NCI-H2107 (cell line): ENCODE results near the gene LHX1.

Experiments
- DNase-seq: peaks from one replicate; lab custom pipeline; 2025; lab: John Stamatoyannopoulos, UW

LHX1 gene

GRCh38 chr17:36937001-36937958 is at the start of gene LHX1:
Gene LHX1, plus strand, starts transcription at chr17:36937475. Its CDS starts 723 bp downstream, at chr17:36938198.
- DNase-seq = no peak

- peak; percentile 73 for DNase-seq
These were observed 48.9 kb upstream of the LHX1 start for GRCh38 chr17:36888236-36888951.

GRCh38 chr17:36889770-36890349 is 47.4 kb upstream of the LHX1 start:
- no peak for DNase-seq

- DNase-seq = no peak
These were observed 46.7 kb upstream of the LHX1 start for GRCh38 chr17:36890398-36891168.

- no peak for DNase-seq
These were observed 45.0 kb upstream of the LHX1 start for GRCh38 chr17:36892112-36892838.

- no peak for DNase-seq
These were observed 43.1 kb upstream of the LHX1 start for GRCh38 chr17:36894177-36894576.

GRCh38 chr17:36894925-36895324 is 42.4 kb upstream of the LHX1 start:
- DNase-seq = no peak

GRCh38 chr17:36899250-36900159 is 37.8 kb upstream of the LHX1 start:
- DNase-seq = no peak

GRCh38 chr17:36900160-36900512 is 37.1 kb upstream of the LHX1 start:
- no peak for DNase-seq

GRCh38 chr17:36901506-36901905 is 35.8 kb upstream of the LHX1 start:
- DNase-seq = no peak

- no peak for DNase-seq
These were observed 29.9 kb upstream of the LHX1 start for GRCh38 chr17:36907407-36907806.

- no peak for DNase-seq
These were observed 26.8 kb upstream of the LHX1 start for GRCh38 chr17:36910513-36910912.

GRCh38 chr17:36911001-36911400 is 26.3 kb upstream of the LHX1 start:
- DNase-seq = no peak

- no peak for DNase-seq
These were observed 24.1 kb upstream of the LHX1 start for GRCh38 chr17:36913132-36913531.

GRCh38 chr17:36918211-36918691 is 19.0 kb upstream of the LHX1 start:
- DNase-seq = no peak

GRCh38 chr17:36919407-36919968 is 17.8 kb upstream of the LHX1 start:
- no peak for DNase-seq

- DNase-seq = no peak
These were observed 17.0 kb upstream of the LHX1 start for GRCh38 chr17:36920032-36921005.

- no peak for DNase-seq
These were observed 16.0 kb upstream of the LHX1 start for GRCh38 chr17:36921095-36921851.
